NCI-H2227 treated with DMSO at 0.1 percent for 48 hours (cell line): ENCODE data around the gene PRR19.

Experiments used
- DNase-seq: peaks from one replicate; lab custom pipeline; 2025; lab: John Stamatoyannopoulos, UW

Gene PRR19

GRCh38 chr19:42271861-42272534, 29.9 kb upstream of the PRR19 start:
- no peak for DNase-seq

GRCh38 chr19:42272535-42272897, 29.4 kb upstream of the PRR19 start:
- no peak for DNase-seq

- DNase-seq: no peak
These were observed 28.9 kb upstream of the PRR19 start for GRCh38 chr19:42272989-42273406.

- no peak for DNase-seq
These were observed 28.4 kb upstream of the PRR19 start for GRCh38 chr19:42273407-42274064.

- DNase-seq: no peak
These were observed 27.8 kb upstream of the PRR19 start for GRCh38 chr19:42274065-42274682.

- no peak for DNase-seq
These were observed 26.8 kb upstream of the PRR19 start for GRCh38 chr19:42275103-42275502.

GRCh38 chr19:42275517-42275916, 26.4 kb upstream of the PRR19 start:
- DNase-seq: no peak

GRCh38 chr19:42276284-42276683, 25.6 kb upstream of the PRR19 start:
- DNase-seq: no peak

- DNase-seq: no peak
These were observed 25.1 kb upstream of the PRR19 start for GRCh38 chr19:42276821-42277220.

- DNase-seq: no peak
These were observed 24.0 kb upstream of the PRR19 start for GRCh38 chr19:42277821-42278451.

GRCh38 chr19:42278452-42279154, 23.3 kb upstream of the PRR19 start:
- DNase-seq: no peak

GRCh38 chr19:42279155-42279901, 22.6 kb upstream of the PRR19 start:
- no peak for DNase-seq

- peak; percentile 97 for DNase-seq
These were observed 21.8 kb upstream of the PRR19 start for GRCh38 chr19:42279902-42280814.

- peak; percentile 91 for DNase-seq
These were observed 21.2 kb upstream of the PRR19 start for GRCh38 chr19:42280815-42281145.

- peak; percentile 78 for DNase-seq
These were observed 20.6 kb upstream of the PRR19 start for GRCh38 chr19:42281146-42281826.

- DNase-seq: peak; percentile 60
These were observed 19.8 kb upstream of the PRR19 start for GRCh38 chr19:42281827-42282762.

- no peak for DNase-seq
These were observed 19.1 kb upstream of the PRR19 start for GRCh38 chr19:42282819-42283187.

- DNase-seq: peak; percentile 97
These were observed 18.5 kb upstream of the PRR19 start for GRCh38 chr19:42283188-42284065.
